ENCODE data around the gene CAMTA2.

CAMTA2 gene

GRCh38 chr17:5000237-5000639 is 12.8 kb upstream of the CAMTA2 start:
- FAIRE-seq, result no peak

GRCh38 chr17:4999430-5000093 is 12.1 kb upstream of the CAMTA2 start:
- DNase-seq (ENCODE audit: extremely low spot score, insufficient read length, low read depth) (no peak), FAIRE-seq (no peak)

More at GRCh38 chr17:5000237-5000639, 12.8 kb upstream of the CAMTA2 start:
- DNase-seq (ENCODE audit: extremely low spot score, insufficient read length, low read depth), result no peak

- FAIRE-seq, result peak; percentile 88
- DNase-seq (ENCODE audit: extremely low spot score, insufficient read length, low read depth), result no peak
These were observed 11.4 kb upstream of the CAMTA2 start for GRCh38 chr17:4998732-4999429.

- FAIRE-seq (peak; percentile 45), DNase-seq (ENCODE audit: extremely low spot score, insufficient read length, low read depth) (no peak)
These were observed 10.7 kb upstream of the CAMTA2 start for GRCh38 chr17:4998027-4998731.

GRCh38 chr17:4997302-4998026 is 10.0 kb upstream of the CAMTA2 start, which contains the start of the genes INCA1 and KIF1C:
Gene INCA1 (minus strand): TSS chr17:4997522. CDS start chr17:4994437, 3,085 bp downstream.
Gene KIF1C (plus strand): TSS chr17:4997950. CDS start chr17:5000247, 2,297 bp downstream.
- peak; percentile 99 for DNase-seq (ENCODE audit: extremely low spot score, insufficient read length, low read depth)
- peak; percentile 94 for FAIRE-seq

GRCh38 chr17:4994081-4994595 is 6.7 kb upstream of the CAMTA2 start:
- no peak for FAIRE-seq
- no peak for DNase-seq (ENCODE audit: extremely low spot score, insufficient read length, low read depth)

- peak; percentile 66 for FAIRE-seq
- no peak for DNase-seq (ENCODE audit: extremely low spot score, insufficient read length, low read depth)
These were observed 492 bp upstream of the CAMTA2 start for GRCh38 chr17:4987767-4988567.

GRCh38 chr17:4986403-4986802 is 1.1 kb downstream of the CAMTA2 start:
- DNase-seq (ENCODE audit: extremely low spot score, insufficient read length, low read depth) (no peak), FAIRE-seq (no peak)

GRCh38 chr17:4982305-4982704 is 5.2 kb downstream of the CAMTA2 start:
- FAIRE-seq (no peak), DNase-seq (ENCODE audit: extremely low spot score, insufficient read length, low read depth) (no peak)

- DNase-seq (ENCODE audit: extremely low spot score, insufficient read length, low read depth) (no peak), FAIRE-seq (peak; percentile 85)
These were observed 6.7 kb downstream of the CAMTA2 start for GRCh38 chr17:4980644-4981216.

- FAIRE-seq, result no peak
- DNase-seq (ENCODE audit: extremely low spot score, insufficient read length, low read depth), result no peak
These were observed 8.7 kb downstream of the CAMTA2 start for GRCh38 chr17:4978726-4979125.

- FAIRE-seq (no peak), DNase-seq (ENCODE audit: extremely low spot score, insufficient read length, low read depth) (no peak)
These were observed 13.3 kb downstream of the CAMTA2 start for GRCh38 chr17:4974115-4974670.

- DNase-seq (ENCODE audit: extremely low spot score, insufficient read length, low read depth) (no peak), FAIRE-seq (no peak)
These were observed 14.0 kb downstream of the CAMTA2 start for GRCh38 chr17:4973256-4974114.

- DNase-seq (ENCODE audit: extremely low spot score, insufficient read length, low read depth) (no peak), FAIRE-seq (no peak)
These were observed 14.7 kb downstream of the CAMTA2 start for GRCh38 chr17:4972752-4973151.

GRCh38 chr17:4972322-4972721 is 15.2 kb downstream of the CAMTA2 start:
- DNase-seq (ENCODE audit: extremely low spot score, insufficient read length, low read depth) (no peak), FAIRE-seq (no peak)

GRCh38 chr17:4971826-4972225 is 15.6 kb downstream of the CAMTA2 start:
- FAIRE-seq (no peak), DNase-seq (ENCODE audit: extremely low spot score, insufficient read length, low read depth) (no peak)

GRCh38 chr17:4970273-4970672 is 17.2 kb downstream of the CAMTA2 start:
- FAIRE-seq (no peak), DNase-seq (ENCODE audit: extremely low spot score, insufficient read length, low read depth) (no peak)
